DND-41 (cell line): ENCODE measurements around the gene ZNF277.

ENCODE experiments used
- ATAC-seq: fragments of 200-7000 bp; cut with Tn5 transposase; 3 replicates; pipeline ENCODE4 v1.9.1; 2021; ENCODE audit warnings: low read depth; ENCODE audit not compliant: insufficient read depth
- DNase-seq: peaks from one replicate; pipeline ENCODE4 v3.0.0-alpha.2; 2020
- H2AFZ ChIP-seq: 2 replicates; pipeline ENCODE4 v1.6.0; 2012; ENCODE audit warnings: low read depth, low read length
- H3K27ac ChIP-seq: 2 replicates; pipeline ENCODE4 v1.5.1; 2012; ENCODE audit warnings: low read length, inconsistent platforms
- H3K27me3 ChIP-seq: fragments of 200-600 bp; sonication (generic); 2 replicates; pipeline ENCODE4 v1.6.0; 2012; ENCODE audit warnings: low read length, mild to moderate bottlenecking, inconsistent platforms; ENCODE audit not compliant: insufficient read depth, poor library complexity
- H3K36me3 ChIP-seq: 2 replicates; pipeline ENCODE4 v1.5.1; 2012; ENCODE audit warnings: low read length, inconsistent platforms; ENCODE audit not compliant: insufficient read depth
- H3K4me1 ChIP-seq: 2 replicates; pipeline ENCODE4 v1.5.1; 2012; ENCODE audit warnings: mild to moderate bottlenecking, low read length; ENCODE audit not compliant: insufficient read depth
- H3K4me2 ChIP-seq: 2 replicates; pipeline ENCODE4 v1.6.0; 2012; ENCODE audit warnings: mild to moderate bottlenecking, moderate library complexity, low read length, inconsistent platforms; ENCODE audit not compliant: insufficient read depth
- H3K4me3 ChIP-seq, 2 experiments: fragments of 200-600 bp in 1 of 2; shearing (Covaris generic) in 1 of 2; 2 replicates each; pipeline ENCODE4 v1.5.1; 2012 to 2016; ENCODE audit warnings: inconsistent platforms in 2 of 2, low read length in 2 of 2, mild to moderate bottlenecking in 2 of 2, low read depth in 1 of 2, moderate library complexity in 1 of 2
- H3K79me2 ChIP-seq: 2 replicates; pipeline ENCODE4 v1.6.0; 2012; ENCODE audit warnings: low read length, inconsistent platforms; ENCODE audit not compliant: insufficient read depth
- H3K9ac ChIP-seq: 2 replicates; pipeline ENCODE4 v1.6.0; 2012; ENCODE audit warnings: low read depth, mild to moderate bottlenecking, inconsistent platforms, low read length, moderate library complexity
- H3K9me3 ChIP-seq: 2 replicates; pipeline ENCODE4 v1.5.1; 2012; ENCODE audit warnings: low read length, moderate library complexity, mild to moderate bottlenecking, inconsistent platforms; ENCODE audit not compliant: insufficient read depth, severe bottlenecking
- H4K20me1 ChIP-seq: 2 replicates; pipeline ENCODE4 v1.6.0; 2012; ENCODE audit warnings: low read length; ENCODE audit not compliant: insufficient read depth
- EZH2 ChIP-seq: IDR thresholded peaks from 3 replicates; pipeline ENCODE4 v1.6.1; 2012; ENCODE audit warnings: borderline replicate concordance, low read depth, mild to moderate bottlenecking, moderate library complexity, low read length, inconsistent platforms; ENCODE audit not compliant: severe bottlenecking
- TF ChIP-seq, protein P1 (sequence below): IDR thresholded peaks from 2 replicates; pipeline ENCODE4 v1.5.1; 2012; ENCODE audit warnings: borderline replicate concordance, low read length, moderate library complexity, mild to moderate bottlenecking; ENCODE audit not compliant: poor library complexity, severe bottlenecking; ENCODE audit errors: extremely low read depth

The ZNF277 gene

DNA sequence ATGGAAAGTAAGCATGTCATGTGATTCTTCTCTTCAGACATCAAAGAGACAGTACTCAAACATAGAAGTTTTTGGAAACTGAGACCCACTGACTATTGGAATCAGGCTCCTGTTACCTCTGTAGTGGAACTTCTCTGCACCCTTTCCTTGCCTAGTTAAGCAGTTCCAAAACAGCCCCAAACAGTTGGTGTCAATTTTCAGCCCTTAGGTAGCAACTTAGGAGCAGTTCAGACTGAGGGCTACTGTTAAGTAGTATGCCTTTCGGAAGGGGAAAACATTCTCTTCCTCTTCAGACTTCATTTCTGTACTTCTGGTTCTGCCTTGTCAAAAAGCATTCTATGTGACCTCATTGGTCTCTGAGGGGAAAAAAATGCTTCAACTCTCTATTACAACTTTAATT, 85.7 kb downstream of the ZNF277 start:
- ATAC-seq = no peak
- no peak overlapping the region for H3K27ac ChIP-seq

DNA sequence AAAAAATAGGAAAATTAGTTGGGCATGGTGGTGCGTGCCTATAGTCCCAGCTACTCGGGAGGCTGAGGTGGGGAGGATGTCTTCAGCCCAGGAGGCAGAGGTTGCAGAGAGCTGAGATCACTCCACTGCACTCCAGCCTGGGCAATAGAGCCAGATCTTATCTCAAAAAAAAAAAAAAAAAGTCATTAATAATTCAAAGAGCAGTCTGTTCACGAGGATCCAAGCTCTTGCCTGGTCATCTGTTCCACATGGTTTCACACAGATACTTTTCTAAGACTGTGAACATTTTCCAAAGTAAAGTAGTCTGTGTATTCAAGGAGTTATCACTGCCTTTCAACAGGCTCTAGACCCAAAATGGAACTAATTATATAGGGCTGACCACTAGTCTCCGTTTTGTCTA, 86.9 kb downstream of the ZNF277 start:
- H4K20me1 ChIP-seq = no peaks in the 10 kb centered on the region
- no peak overlapping the region for H3K4me3 ChIP-seq
- no peak overlapping the region for H3K9ac ChIP-seq
- no peaks in the 10 kb centered on the region for H3K4me1 ChIP-seq
- no peaks in the 10 kb centered on the region for H3K9me3 ChIP-seq
- DNase-seq = no peak
- no peak overlapping the region for H2AFZ ChIP-seq
- H3K27me3 ChIP-seq = no peaks in the 10 kb centered on the region
- no peak for ATAC-seq
- no peak overlapping the region for H3K27ac ChIP-seq
- no peak for TF ChIP-seq EZH2
- TF ChIP-seq, protein P1, sequence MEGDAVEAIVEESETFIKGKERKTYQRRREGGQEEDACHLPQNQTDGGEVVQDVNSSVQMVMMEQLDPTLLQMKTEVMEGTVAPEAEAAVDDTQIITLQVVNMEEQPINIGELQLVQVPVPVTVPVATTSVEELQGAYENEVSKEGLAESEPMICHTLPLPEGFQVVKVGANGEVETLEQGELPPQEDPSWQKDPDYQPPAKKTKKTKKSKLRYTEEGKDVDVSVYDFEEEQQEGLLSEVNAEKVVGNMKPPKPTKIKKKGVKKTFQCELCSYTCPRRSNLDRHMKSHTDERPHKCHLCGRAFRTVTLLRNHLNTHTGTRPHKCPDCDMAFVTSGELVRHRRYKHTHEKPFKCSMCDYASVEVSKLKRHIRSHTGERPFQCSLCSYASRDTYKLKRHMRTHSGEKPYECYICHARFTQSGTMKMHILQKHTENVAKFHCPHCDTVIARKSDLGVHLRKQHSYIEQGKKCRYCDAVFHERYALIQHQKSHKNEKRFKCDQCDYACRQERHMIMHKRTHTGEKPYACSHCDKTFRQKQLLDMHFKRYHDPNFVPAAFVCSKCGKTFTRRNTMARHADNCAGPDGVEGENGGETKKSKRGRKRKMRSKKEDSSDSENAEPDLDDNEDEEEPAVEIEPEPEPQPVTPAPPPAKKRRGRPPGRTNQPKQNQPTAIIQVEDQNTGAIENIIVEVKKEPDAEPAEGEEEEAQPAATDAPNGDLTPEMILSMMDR = no peak
- H3K4me2 ChIP-seq = no peak overlapping the region
- no peaks in the 10 kb centered on the region for H3K79me2 ChIP-seq
- peaks cover 10% of the 10 kb centered on the region for H3K36me3 ChIP-seq

More for the DNA sequence above, 85.7 kb downstream of the ZNF277 start:
- no peak for DNase-seq
- no peaks in the 10 kb centered on the region for H3K79me2 ChIP-seq
- H3K4me3 ChIP-seq = no peak overlapping the region
- H3K27me3 ChIP-seq = no peaks in the 10 kb centered on the region
- no peaks in the 10 kb centered on the region for H4K20me1 ChIP-seq
- TF ChIP-seq EZH2 = no peak
- TF ChIP-seq, protein P1 = no peak
- peaks cover 14% of the 10 kb centered on the region for H3K36me3 ChIP-seq
- H3K4me2 ChIP-seq = no peak overlapping the region
- no peak overlapping the region for H2AFZ ChIP-seq
- no peaks in the 10 kb centered on the region for H3K4me1 ChIP-seq
- H3K9ac ChIP-seq = no peak overlapping the region
- H3K9me3 ChIP-seq = no peaks in the 10 kb centered on the region

DNA sequence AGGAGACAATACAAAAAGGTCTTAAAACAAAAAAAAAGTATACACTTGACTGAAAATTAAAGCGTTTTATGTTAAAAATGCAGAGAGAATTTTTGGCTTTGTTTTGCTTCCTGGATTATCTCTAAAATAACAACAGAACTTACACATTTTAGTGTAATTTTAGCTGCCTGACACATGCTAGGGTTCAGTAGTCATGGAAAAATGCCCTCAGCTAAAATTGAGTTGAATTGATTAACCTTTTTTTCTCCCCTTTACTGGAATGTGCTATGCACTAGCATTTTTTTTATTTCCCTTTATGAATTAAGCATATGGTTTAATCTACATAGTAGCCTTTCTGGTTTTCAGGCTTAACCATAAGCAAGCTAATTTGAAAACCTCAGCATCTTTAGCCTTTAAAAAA, 89.9 kb downstream of the ZNF277 start:
- Histone ChIP-seq H3K4me2 (no peak overlapping the region), H4K20me1 (no peaks in the 10 kb centered on the region), H3K27me3 (no peaks in the 10 kb centered on the region), H3K4me3 (no peak overlapping the region), H3K9ac (no peak overlapping the region), H3K27ac (no peak overlapping the region), H3K4me1 (no peaks in the 10 kb centered on the region), H3K79me2 (no peaks in the 10 kb centered on the region), H2AFZ (no peak overlapping the region), H3K9me3 (no peaks in the 10 kb centered on the region), H3K36me3 (peaks cover 7% of the 10 kb centered on the region)
- TF ChIP-seq, protein P1 = no peak
- TF ChIP-seq EZH2 = no peak
- ATAC-seq = no peak
- no peak for DNase-seq

DNA sequence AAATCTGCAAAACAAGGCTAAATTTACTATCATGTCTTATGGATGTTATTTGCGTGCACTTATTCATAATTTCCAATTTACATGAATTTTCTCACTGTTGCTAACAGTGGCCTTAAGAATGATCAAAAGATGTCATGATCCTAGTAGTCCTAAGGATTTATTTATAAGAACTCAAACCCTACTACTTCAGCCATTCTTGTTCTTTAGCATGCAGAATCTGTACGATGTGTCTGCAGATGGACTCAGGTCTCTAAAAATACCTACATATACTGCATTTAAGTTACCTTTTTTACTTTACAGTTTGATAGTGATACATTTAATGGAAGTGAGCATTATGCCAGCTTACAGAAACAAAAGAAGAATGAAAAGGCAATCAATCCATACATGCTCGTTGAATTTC, 91.2 kb downstream of the ZNF277 start:
- H2AFZ ChIP-seq = no peak overlapping the region
- no peaks in the 10 kb centered on the region for H3K27me3 ChIP-seq
- no peak for ATAC-seq
- H3K36me3 ChIP-seq = no peaks in the 10 kb centered on the region; the same call in 1 of the 2 replicates
- H3K27ac ChIP-seq = no peak overlapping the region
- no peak overlapping the region for H3K9ac ChIP-seq
- no peak overlapping the region for H3K4me3 ChIP-seq
- no peaks in the 10 kb centered on the region for H3K9me3 ChIP-seq
- H4K20me1 ChIP-seq = no peaks in the 10 kb centered on the region
- DNase-seq = no peak
- no peak overlapping the region for H3K4me2 ChIP-seq
- peaks cover 10% of the 10 kb centered on the region for H3K4me1 ChIP-seq
- no peak for TF ChIP-seq EZH2
- no peaks in the 10 kb centered on the region for H3K79me2 ChIP-seq
